Measurements from ENCODE around the gene OSER1.

The OSER1 gene

GRCh38 chr20:44222027-44222426 is 11.5 kb upstream of the OSER1 start:
- no peaks in the 10 kb centered on the region for H3K4me1 ChIP-seq (ENCODE audit: control insufficient read depth, insufficient read depth, low read length)
- H3K27ac ChIP-seq (ENCODE audit: extremely low read depth, low read depth, low read length) = no peak overlapping the region
- ChIA-PET POLR2A (no interaction called here), CTCF (interaction anchor here (1.0 to 1.3 kb wide), 2 partner anchors 89 to 165 kb away, joined by 3 to 4 read pairs; partner anchors contain the start of gene FITM2)
- H3K9me3 ChIP-seq (ENCODE audit: control insufficient read depth, insufficient read depth, low read depth, low read length) = no peaks in the 10 kb centered on the region
- H3K36me3 ChIP-seq (ENCODE audit: control insufficient read depth in 2 of 2, insufficient read depth in 1 of 2, low read length in 2 of 2) = no peaks in the 10 kb centered on the region
- no peak for TF ChIP-seq KLF17 (tag by site-specific recombination; IDR thresholded peaks at IDR 0.05)
- no peak for TF ChIP-seq PATZ1 (tag by site-specific recombination; IDR thresholded peaks at IDR 0.05)
- TF ChIP-seq ZBTB44 (tag by site-specific recombination; IDR thresholded peaks at IDR 0.05) = no peak
- no peak for TF ChIP-seq ZNF777 (tag by site-specific recombination; IDR thresholded peaks at IDR 0.05; ENCODE audit: borderline replicate concordance)
- TF ChIP-seq ZNF311 (tag by site-specific recombination; IDR thresholded peaks at IDR 0.05; ENCODE audit: borderline replicate concordance) = no peak
- TF ChIP-seq ZNF488 (tag by site-specific recombination; IDR thresholded peaks at IDR 0.05) = no peak
- no peak for TF ChIP-seq ZBTB6 (tag by site-specific recombination; IDR thresholded peaks at IDR 0.05)
- no peak for TF ChIP-seq ZNF404 (tag by site-specific recombination; IDR thresholded peaks at IDR 0.05)
- TF ChIP-seq ZBTB7A (tag by site-specific recombination; IDR thresholded peaks at IDR 0.05; ENCODE audit: low read depth) = no peak
- no peak for TF ChIP-seq ZBTB8A (tag by site-specific recombination; IDR thresholded peaks at IDR 0.05)
- TF ChIP-seq ZNF433 (tag by site-specific recombination; IDR thresholded peaks at IDR 0.05; ENCODE audit: low read depth) = no peak
- no peak for TF ChIP-seq ZNF707 (tag by site-specific recombination; IDR thresholded peaks at IDR 0.05)
- no peak for TF ChIP-seq ZNF157 (tag by site-specific recombination; IDR thresholded peaks at IDR 0.05)
- TF ChIP-seq ZNF394 (tag by site-specific recombination; IDR thresholded peaks at IDR 0.05; ENCODE audit: borderline replicate concordance) = no peak
- no peak for TF ChIP-seq ZNF624 (tag by site-specific recombination; IDR thresholded peaks at IDR 0.05)
- no peak for TF ChIP-seq ZSCAN30 (tag by site-specific recombination; IDR thresholded peaks at IDR 0.05)
- H3K4me3 ChIP-seq (ENCODE audit: low read depth, low read length) = no peak overlapping the region

- TF ChIP-seq YY1 (tag by site-specific recombination; IDR thresholded peaks at IDR 0.05) (no peak), GLI4 (tag by site-specific recombination; IDR thresholded peaks at IDR 0.05) (no peak), ZNF121 (tag by site-specific recombination; IDR thresholded peaks at IDR 0.05) (no peak)
Observed at GRCh38 chr20:44221368-44221954, 10.9 kb upstream of the OSER1 start.

More at GRCh38 chr20:44221368-44221954, 10.9 kb upstream of the OSER1 start:
- H3K4me1 ChIP-seq (ENCODE audit: control insufficient read depth, insufficient read depth, low read length) = no peaks in the 10 kb centered on the region
- ChIA-PET POLR2A (no interaction called here), CTCF (interaction anchor here (0.6 to 1.3 kb wide), 4 partner anchors 21 to 463 kb away, joined by 3 to 4 read pairs (median 4); partner anchors contain the start of gene FITM2)
- H3K36me3 ChIP-seq (ENCODE audit: control insufficient read depth in 2 of 2, insufficient read depth in 1 of 2, low read length in 2 of 2) = no peaks in the 10 kb centered on the region
- no peaks in the 10 kb centered on the region for H3K9me3 ChIP-seq (ENCODE audit: control insufficient read depth, insufficient read depth, low read depth, low read length)
- no peak overlapping the region for H3K27ac ChIP-seq (ENCODE audit: extremely low read depth, low read depth, low read length)
- no peak overlapping the region for H3K4me3 ChIP-seq (ENCODE audit: low read depth, low read length)

Data from HEK293 (cell line).